Epithelial cell of prostate (primary cell): ENCODE results near the gene TM4SF20.
A peak's percentile ranks its signal among the peaks of the same experiment; 100 is the strongest.

Experiments
- DNase-seq: peaks from one replicate; pipeline ENCODE4 v3.0.0-alpha.2; 2011; ENCODE audit warnings: low read depth, low spot score
- H3K27ac ChIP-seq: fragments of 450-650 bp; 2 replicates; pipeline ENCODE4 v1.5.1; 2017; ENCODE audit warnings: mild to moderate bottlenecking

The TM4SF20 gene

GRCh38 chr2:227324995-227325838 lies 53.9 kb downstream of the TM4SF20 start, which contains the start of gene MFF:
MFF (plus strand) TSS chr2:227325251; CDS start chr2:227330666, 5,415 bp downstream.
- DNase-seq: peak; percentile 65
- H3K27ac ChIP-seq: peak within 1 kb of the TSS; percentile 86

GRCh38 chr2:227324642-227324994 lies 54.5 kb downstream of the TM4SF20 start:
- DNase-seq: no peak

GRCh38 chr2:227323818-227324217 lies 55.3 kb downstream of the TM4SF20 start:
- H3K27ac ChIP-seq: no peak overlapping the region
- DNase-seq: no peak

More at GRCh38 chr2:227324642-227324994, 54.5 kb downstream of the TM4SF20 start:
- H3K27ac ChIP-seq: peak overlapping the region; percentile 86

- no peak for DNase-seq
- H3K27ac ChIP-seq: no peak overlapping the region
These were observed 56.4 kb downstream of the TM4SF20 start for GRCh38 chr2:227322530-227323205.

GRCh38 chr2:227320305-227321094 lies 58.6 kb downstream of the TM4SF20 start:
- DNase-seq: no peak
- no peak overlapping the region for H3K27ac ChIP-seq

- no peak overlapping the region for H3K27ac ChIP-seq
- no peak for DNase-seq
These were observed 61.3 kb downstream of the TM4SF20 start for GRCh38 chr2:227317834-227318233.

GRCh38 chr2:227313310-227313709 lies 65.8 kb downstream of the TM4SF20 start:
- H3K27ac ChIP-seq: no peak overlapping the region
- no peak for DNase-seq

- no peak overlapping the region for H3K27ac ChIP-seq
- DNase-seq: no peak
These were observed 66.5 kb downstream of the TM4SF20 start for GRCh38 chr2:227312579-227312978.
